Lower leg skin (tissue), 3 donors: ENCODE measurements around the gene GMPR.

Experiments used
- POLR2A ChIP-seq, 2 donors: fragments of 450-650 bp; IDR thresholded peaks; one replicate each; pipeline ENCODE4 v1.6.1; 2016 to 2017; ENCODE audit warnings: antibody characterized with exemption in 2 of 2, mild to moderate bottlenecking in 1 of 2, moderate library complexity in 1 of 2
- TF ChIP-seq, protein P1 (sequence below), 3 donors: fragments of 450-650 bp; IDR thresholded peaks; one replicate each; pipeline ENCODE4 v1.5.1; 2016; ENCODE audit warnings: antibody characterized with exemption in 3 of 3, mild to moderate bottlenecking in 3 of 3, moderate library complexity in 2 of 3

DNA sequence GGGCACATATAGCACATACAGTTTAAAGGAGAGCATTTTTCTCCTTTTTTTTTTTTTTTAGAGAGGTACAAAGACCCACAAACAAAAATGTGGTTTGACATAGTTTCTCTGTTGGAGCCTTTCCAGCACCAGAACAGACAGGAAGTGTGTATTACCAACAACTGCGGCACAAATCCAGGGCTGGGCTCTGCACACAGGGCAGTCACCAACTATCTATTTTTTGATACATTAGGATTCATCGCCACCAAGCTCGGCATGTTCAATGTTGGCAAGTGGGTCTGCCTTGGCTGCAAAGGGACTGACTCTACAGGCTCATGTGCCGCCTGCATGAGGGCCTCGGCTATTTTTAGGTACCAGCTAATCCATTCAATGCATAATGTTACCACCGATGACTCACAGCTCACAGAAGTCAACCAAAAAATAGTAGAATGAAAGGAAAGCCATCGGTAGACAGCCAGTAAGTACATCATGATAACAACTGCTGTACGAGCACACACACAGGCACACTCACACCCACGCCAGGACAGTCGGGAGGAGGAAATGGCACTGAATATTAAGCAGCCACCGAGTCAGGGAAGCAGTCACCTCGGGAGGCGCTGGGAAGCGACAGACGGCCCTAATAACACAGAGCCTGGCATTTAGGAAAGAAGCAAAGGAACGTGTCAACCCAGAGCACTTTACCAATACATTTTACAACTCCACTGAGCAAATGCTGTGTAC, 81.6 kb downstream of the GMPR start:
- TF ChIP-seq, protein P1, sequence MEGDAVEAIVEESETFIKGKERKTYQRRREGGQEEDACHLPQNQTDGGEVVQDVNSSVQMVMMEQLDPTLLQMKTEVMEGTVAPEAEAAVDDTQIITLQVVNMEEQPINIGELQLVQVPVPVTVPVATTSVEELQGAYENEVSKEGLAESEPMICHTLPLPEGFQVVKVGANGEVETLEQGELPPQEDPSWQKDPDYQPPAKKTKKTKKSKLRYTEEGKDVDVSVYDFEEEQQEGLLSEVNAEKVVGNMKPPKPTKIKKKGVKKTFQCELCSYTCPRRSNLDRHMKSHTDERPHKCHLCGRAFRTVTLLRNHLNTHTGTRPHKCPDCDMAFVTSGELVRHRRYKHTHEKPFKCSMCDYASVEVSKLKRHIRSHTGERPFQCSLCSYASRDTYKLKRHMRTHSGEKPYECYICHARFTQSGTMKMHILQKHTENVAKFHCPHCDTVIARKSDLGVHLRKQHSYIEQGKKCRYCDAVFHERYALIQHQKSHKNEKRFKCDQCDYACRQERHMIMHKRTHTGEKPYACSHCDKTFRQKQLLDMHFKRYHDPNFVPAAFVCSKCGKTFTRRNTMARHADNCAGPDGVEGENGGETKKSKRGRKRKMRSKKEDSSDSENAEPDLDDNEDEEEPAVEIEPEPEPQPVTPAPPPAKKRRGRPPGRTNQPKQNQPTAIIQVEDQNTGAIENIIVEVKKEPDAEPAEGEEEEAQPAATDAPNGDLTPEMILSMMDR (IDR thresholded peaks at IDR 0.05) = no peak
- no peak for TF ChIP-seq POLR2A (IDR thresholded peaks at IDR 0.05)
